K562 (cell line): ENCODE data around the gene ETV7. TPM values are rescaled to one million over a fixed set of nuclear protein-coding genes. Genes with fewer than 3 reads are reported as not detected.
"Not testable (repeated sequence)": the region's sequence is repeated elsewhere in the genome, so short reads cannot be mapped to it uniquely, and the experiment has no call there.

Experiments used
- ATAC-seq: fragments of 200-7000 bp; cut with Tn5 transposase; 3 replicates; pipeline ENCODE4 v1.9.1; 2020; ENCODE audit warnings: moderate library complexity
- BruUV-seq: library from RNA; stranded (reverse); fragments of 400-500 nt; replicated peaks from 2 replicates; lab custom pipeline; 2021; lab: Mats Ljungman, UMichigan
- CTCF ChIA-PET: fragments of 300-600 bp; formaldehyde crosslinking; extraction: SDS; loops from one replicate; lab custom pipeline; 2021; ENCODE audit warnings: low intra/inter-chr PET ratio; lab: Yijun Ruan, JAX
- POLR2A ChIA-PET: fragments of 300-600, 350-650 bp; sonication (Branson Sonifier 250); formaldehyde crosslinking; extraction: SDS; loops from one replicate; lab custom pipeline; 2021; ENCODE audit warnings: antibody characterized with exemption, inconsistent platforms; lab: Yijun Ruan, JAX
- DNase-seq, 4 experiments: peaks; one replicate each; pipeline versions ENCODE4 v3.0.0 to v3.0.0-alpha.2; 2011 to 2018; ENCODE audit warnings: low spot score in 3 of 4, mixed read lengths in 3 of 4; ENCODE audit errors: extremely low read depth in 1 of 4
- FAIRE-seq: peaks from 2 replicates; lab custom pipeline; 2011; peaks lifted over from hg19 to GRCh38; lab: Jason Lieb, UNC
- H2AFZ ChIP-seq: 2 replicates; pipeline ENCODE4 v1.6.0; 2011; ENCODE audit warnings: low read depth, low read length, control low read depth, inconsistent platforms
- H3K27ac ChIP-seq: fragments of 200-600 bp; 3 replicates; pipeline ENCODE4 v1.8.0; 2011; ENCODE audit warnings: low read depth, mild to moderate bottlenecking, control low read depth, inconsistent platforms, low read length, moderate library complexity, mixed read lengths; ENCODE audit errors: extremely low read depth
- H3K27me3 ChIP-seq, 2 experiments: fragments of 300-600 bp in 1 of 2; 2 replicates in 1 of 2; 3 replicates in 1 of 2; pipeline versions ENCODE4 v1.6.0 to v1.8.0; 2011; ENCODE audit warnings: inconsistent platforms in 2 of 2, low read length in 2 of 2, mild to moderate bottlenecking in 1 of 2, mixed read lengths in 1 of 2, moderate library complexity in 1 of 2; ENCODE audit not compliant: control insufficient read depth in 2 of 2, insufficient read depth in 2 of 2
- H3K36me3 ChIP-seq: fragments of 300-600 bp; 3 replicates; pipeline ENCODE4 v1.8.0; 2011; ENCODE audit warnings: mild to moderate bottlenecking, low read length, inconsistent platforms; ENCODE audit not compliant: control insufficient read depth, insufficient read depth
- H3K4me1 ChIP-seq, 2 experiments: fragments of 200-600 bp in 1 of 2; replicated peaks in 1 of 2; 2 replicates in 1 of 2; 3 replicates in 1 of 2; pipeline versions ENCODE4 v1.5.1 to v1.8.0; 2011; ENCODE audit warnings: inconsistent platforms in 2 of 2, low read length in 2 of 2, mild to moderate bottlenecking in 1 of 2, mixed read lengths in 1 of 2, moderate library complexity in 1 of 2; ENCODE audit not compliant: control insufficient read depth in 2 of 2, insufficient read depth in 2 of 2
- H3K4me2 ChIP-seq: 2 replicates; pipeline ENCODE4 v1.6.1; 2011; ENCODE audit warnings: low read length, control low read depth, inconsistent platforms, mixed read lengths; ENCODE audit not compliant: insufficient read depth
- H3K4me3 ChIP-seq: fragments of 200-600 bp; sonication (generic), shearing (Covaris generic); 2 replicates; pipeline ENCODE4 v1.5.1; 2016; ENCODE audit warnings: control low read depth, inconsistent platforms
- H3K79me2 ChIP-seq: fragments of 200-600 bp; 3 replicates; pipeline ENCODE4 v1.8.0; 2011; ENCODE audit warnings: low read length, inconsistent platforms; ENCODE audit not compliant: control insufficient read depth, insufficient read depth
- H3K9ac ChIP-seq, 2 experiments: 2 replicates each; pipeline versions ENCODE4 v1.6.0 to v1.6.1; 2011; ENCODE audit warnings: low read depth in 2 of 2, low read length in 2 of 2, control low read depth in 1 of 2, inconsistent platforms in 1 of 2, mild to moderate bottlenecking in 1 of 2, mixed read lengths in 1 of 2; ENCODE audit not compliant: insufficient read depth in 1 of 2
- H3K9me1 ChIP-seq: one replicate; pipeline ENCODE4 v1.6.0; 2011; ENCODE audit warnings: inconsistent platforms, mild to moderate bottlenecking, low read length, moderate library complexity; ENCODE audit not compliant: control insufficient read depth, insufficient read depth
- H3K9me3 ChIP-seq: replicated peaks from 2 replicates; pipeline ENCODE4 v1.5.1; 2011; ENCODE audit warnings: low read depth, low read length, inconsistent platforms; ENCODE audit not compliant: control insufficient read depth, insufficient read depth
- H4K20me1 ChIP-seq: replicated peaks from 2 replicates; pipeline ENCODE4 v1.6.1; 2011; ENCODE audit warnings: low read length, inconsistent platforms, mixed read lengths; ENCODE audit not compliant: control insufficient read depth, insufficient read depth
- CEBPB ChIP-seq: fragments of 450-650 bp; IDR thresholded peaks from 2 replicates; pipeline ENCODE4 v1.6.1; 2016; ENCODE audit warnings: missing genetic modification characterization, missing compliant biosample characterization
- CEBPG ChIP-seq, 3 experiments: fragments of 200-800 bp in 1 of 3; sonication (Bioruptor generic) in 1 of 3; sonication (generic) in 1 of 3; formaldehyde crosslinking in 1 of 3; IDR thresholded peaks in 2 of 3; conservative IDR thresholded peaks in 1 of 3; 2 replicates each; pipeline versions ENCODE4 v1.6.1 to v1.8.0; 2016 to 2022; ENCODE audit warnings: missing compliant biosample characterization in 2 of 3, missing genetic modification characterization in 2 of 3, mild to moderate bottlenecking in 1 of 3, missing genetic modification reagents in 1 of 3
- CHD1 ChIP-seq: fragments of 200-600 bp; sonication (generic); IDR thresholded peaks from one replicate; pipeline ENCODE4 v1.6.1; 2012; ENCODE audit warnings: mild to moderate bottlenecking, moderate library complexity, low read length, inconsistent platforms
- NFATC3 ChIP-seq: fragments of 450-650 bp; IDR thresholded peaks from 2 replicates; pipeline ENCODE4 v1.6.1; 2017; ENCODE audit warnings: mild to moderate bottlenecking
- NFYB ChIP-seq: IDR thresholded peaks from 2 replicates; pipeline ENCODE4 v1.6.1; 2011; ENCODE audit warnings: mild to moderate bottlenecking, moderate library complexity; ENCODE audit not compliant: insufficient read length; ENCODE audit errors: extremely low read depth
- POLR2A ChIP-seq: fragments of 450-650 bp; conservative IDR thresholded peaks from 2 replicates; pipeline ENCODE4 v1.6.1; 2016
- RBFOX2 ChIP-seq: fragments of 200-400 bp; formaldehyde crosslinking; IDR thresholded peaks from 2 replicates; pipeline ENCODE4 v1.6.1; 2017; ENCODE audit warnings: low read depth, mild to moderate bottlenecking, low read length, moderate library complexity
- TRIM24 ChIP-seq, 2 experiments: fragments of 450-650 bp; IDR thresholded peaks; 2 replicates each; pipeline ENCODE4 v1.6.1; 2016
- WGBS: fragments of 100-300 bp; shearing (Covaris generic); methylation state at CpG from one replicate; pipeline ENCODE4 v1.1.6; 2016; ENCODE audit warnings: low coverage, mixed read lengths; ENCODE audit not compliant: insufficient coverage; ENCODE audit errors: missing lambda C conversion rate; 5-methylcytosine and 5-hydroxymethylcytosine counted together
- in situ Hi-C: fragments of 300-500 bp; cut with MboI; formaldehyde crosslinking; loops from 4 replicates; pipeline ENCODE4 v1.15.0; 2018; ENCODE audit warnings: inconsistent platforms, mixed read lengths
- intact Hi-C: fragments of 100-400 bp; cut with micrococcal nuclease; formaldehyde crosslinking; loops from 2 replicates; pipeline ENCODE4 v1.14.2; 2022
- polyA plus RNA-seq, 8 experiments: library from polyadenylated mRNA; depleted of rRNA in 4 of 8; stranded (reverse) in 5 of 8; unstranded in 3 of 8; fragments of >200 nt; fragmentation: Nextera tagmentation in 2 of 8; fragmentation: Illumina TruSeq in 1 of 8; extraction: Ambion mirVana in 2 of 8; extraction: Trizol in 1 of 8; gene quantifications; 2 replicates each; pipeline versions ENCODE4 v1.2.1 to v1.2.3, GENCODE V29; 2011 to 2014; ENCODE audit warnings: inconsistent platforms in 1 of 8, missing spikeins in 1 of 8
- total RNA-seq, 7 experiments: library from RNA; depleted of rRNA in 6 of 7; stranded (reverse); fragments of >200 nt in 6 of 7; fragmentation: Illumina TruSeq in 2 of 7; extraction: Trizol in 2 of 7; gene quantifications; 2 replicates each; pipeline versions ENCODE4 v1.2.1 to v1.2.3, GENCODE V29; 2011 to 2021; ENCODE audit warnings: low replicate concordance in 1 of 7
- TF ChIP-seq, protein P1 (sequence below): sonication (generic); formaldehyde crosslinking; IDR thresholded peaks from 2 replicates; pipeline ENCODE4 v1.8.1; 2023; ENCODE audit warnings: mild to moderate bottlenecking, missing genetic modification reagents
- TF ChIP-seq, protein P2 (sequence below): sonication (generic); formaldehyde crosslinking; IDR thresholded peaks from 2 replicates; pipeline ENCODE4 v1.9.0; 2022; ENCODE audit warnings: mild to moderate bottlenecking, missing genetic modification reagents

ETV7 gene
- total and polyA plus RNA-seq, 9 of the 15 experiments (the other 6 are each of a cell fraction or from before 2014, with no cell fraction given), result 0.07 to 0.22 (median 0.14) TPM; not detected in 3

DNA sequence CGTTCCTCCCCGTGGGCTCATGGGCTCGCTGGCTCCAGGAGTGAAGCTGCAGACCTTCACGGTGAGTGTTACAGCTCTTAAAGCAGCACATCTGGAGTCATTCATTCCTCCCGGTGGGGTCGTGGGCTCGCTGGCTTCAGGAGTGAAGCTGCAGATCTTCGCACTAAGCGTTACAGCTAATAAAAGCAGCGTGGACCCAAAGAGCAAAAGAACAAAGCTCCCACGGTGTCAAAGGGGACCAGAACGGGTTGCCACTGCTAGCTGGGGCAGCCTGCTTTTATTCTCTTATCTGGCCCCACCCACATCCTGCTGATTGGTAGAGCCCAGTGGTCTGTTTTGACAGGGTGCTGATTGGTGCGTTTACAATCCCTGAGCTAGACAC lies 24.1 kb downstream of the ETV7 start:
- H3K36me3 ChIP-seq, DNase-seq, H3K9me1 ChIP-seq, ATAC-seq, H3K9me3 ChIP-seq, H4K20me1 ChIP-seq, H3K9ac ChIP-seq, H3K27ac ChIP-seq, in situ Hi-C loops, FAIRE-seq, H3K79me2 ChIP-seq, H3K4me2 ChIP-seq, H3K4me3 ChIP-seq, BruUV-seq: not testable (repeated sequence)
- intact Hi-C loops, result loop anchor here (5.0 kb wide), 1 partner anchor 226 kb away; no protein-coding TSS in a partner anchor
- TF ChIP-seq POLR2A, result peak; percentile 55; the same call in 1 of the 2 replicates
- peak; percentile 3 for TF ChIP-seq NFYB
- WGBS, result 53% methylated on average over 12 of the region's 13 CpGs
- ChIA-PET CTCF (interaction anchor here (1.3 kb wide), 1 partner anchor 61 kb away, joined by 3 read pairs; no protein-coding TSS in a partner anchor), POLR2A (interaction anchor here (0.6 to 1.4 kb wide), 3 partner anchors 12 to 244 kb away, joined by 3 to 5 read pairs (median 4); no protein-coding TSS in a partner anchor)
- peaks cover 9 to 16% of the 10 kb centered on the region in 2 experiments; a peak in 4 of 5 replicates for H3K4me1 ChIP-seq
- H2AFZ ChIP-seq, result peak overlapping the region; percentile 29
- H3K27me3 ChIP-seq, result peaks cover 7 to 27% of the 10 kb centered on the region in 2 experiments

GRCh38 chr6:36362551-36363370 lies 24.7 kb downstream of the ETV7 start:
- 66% methylated on average over 25 of the region's 25 CpGs for WGBS
- ChIA-PET POLR2A (interaction anchor here (1.0 to 1.4 kb wide), 3 partner anchors 12 to 53 kb away, joined by 3 to 5 read pairs (median 4); no protein-coding TSS in a partner anchor), CTCF (interaction anchor here (1.3 kb wide), 1 partner anchor 60 kb away, joined by 3 read pairs; no protein-coding TSS in a partner anchor)
- Histone ChIP-seq H3K9ac (no peak overlapping the region), H3K4me2 (no peak overlapping the region), H3K79me2 (no peaks in the 10 kb centered on the region), H3K27me3 (peaks cover 4 to 23% of the 10 kb centered on the region in 2 experiments), H3K27ac (no peak overlapping the region), H3K9me3 (no peaks in the 10 kb centered on the region), H4K20me1 (no peaks in the 10 kb centered on the region), H3K36me3 (no peaks in the 10 kb centered on the region), H2AFZ (peak overlapping the region; percentile 29), H3K4me3 (no peak overlapping the region), H3K4me1 (peaks cover 9 to 20% of the 10 kb centered on the region in 2 experiments; a peak in 4 of 5 replicates), H3K9me1 (no peaks in the 10 kb centered on the region)
- DNase-seq (no peak), ATAC-seq (no peak), FAIRE-seq (no peak)
- BruUV-seq, result TSS peak; percentile 91
- in situ Hi-C loops, result no loop called here
- intact Hi-C loops, result loop anchor here (5.0 kb wide), 1 partner anchor 225 kb away; no protein-coding TSS in a partner anchor
- TF ChIP-seq CEBPB (tag) (peak; percentile 93), TRIM24 (IDR thresholded peaks at IDR 0.05) (0 out of 4 replicates have a peak, but pooled peaks of 1 of the 2 experiments have one; percentile 19), CEBPG (CRISPR knock-in tag; IDR thresholded peaks at IDR 0.05) (peak; percentile 73), CEBPG (tag; conservative IDR thresholded peaks at IDR 0.05 in 1 of 2, IDR thresholded peaks at IDR 0.05 in 1 of 2) (peak; percentile 46 to 67), CHD1 (no peak), NFATC3 (no peak), RBFOX2 (0 out of 2 replicates have a peak, but pooled peaks have one; percentile 31)
- TF ChIP-seq, protein P1, sequence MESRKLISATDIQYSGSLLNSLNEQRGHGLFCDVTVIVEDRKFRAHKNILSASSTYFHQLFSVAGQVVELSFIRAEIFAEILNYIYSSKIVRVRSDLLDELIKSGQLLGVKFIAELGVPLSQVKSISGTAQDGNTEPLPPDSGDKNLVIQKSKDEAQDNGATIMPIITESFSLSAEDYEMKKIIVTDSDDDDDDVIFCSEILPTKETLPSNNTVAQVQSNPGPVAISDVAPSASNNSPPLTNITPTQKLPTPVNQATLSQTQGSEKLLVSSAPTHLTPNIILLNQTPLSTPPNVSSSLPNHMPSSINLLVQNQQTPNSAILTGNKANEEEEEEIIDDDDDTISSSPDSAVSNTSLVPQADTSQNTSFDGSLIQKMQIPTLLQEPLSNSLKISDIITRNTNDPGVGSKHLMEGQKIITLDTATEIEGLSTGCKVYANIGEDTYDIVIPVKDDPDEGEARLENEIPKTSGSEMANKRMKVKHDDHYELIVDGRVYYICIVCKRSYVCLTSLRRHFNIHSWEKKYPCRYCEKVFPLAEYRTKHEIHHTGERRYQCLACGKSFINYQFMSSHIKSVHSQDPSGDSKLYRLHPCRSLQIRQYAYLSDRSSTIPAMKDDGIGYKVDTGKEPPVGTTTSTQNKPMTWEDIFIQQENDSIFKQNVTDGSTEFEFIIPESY (CRISPR knock-in tag), result peak; percentile 71
- TF ChIP-seq, protein P2, sequence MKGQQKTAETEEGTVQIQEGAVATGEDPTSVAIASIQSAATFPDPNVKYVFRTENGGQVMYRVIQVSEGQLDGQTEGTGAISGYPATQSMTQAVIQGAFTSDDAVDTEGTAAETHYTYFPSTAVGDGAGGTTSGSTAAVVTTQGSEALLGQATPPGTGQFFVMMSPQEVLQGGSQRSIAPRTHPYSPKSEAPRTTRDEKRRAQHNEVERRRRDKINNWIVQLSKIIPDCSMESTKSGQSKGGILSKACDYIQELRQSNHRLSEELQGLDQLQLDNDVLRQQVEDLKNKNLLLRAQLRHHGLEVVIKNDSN (CRISPR knock-in tag), result peak; percentile 24; the same call in 1 of the 2 replicates
